OCI-LY1 (cell line): ENCODE measurements around the gene LONRF3.

ENCODE experiments used
- H2AFZ ChIP-seq: fragments of 200-600 bp; sonication (generic), shearing (Covaris generic); 2 replicates; pipeline ENCODE4 v1.6.0; 2014; ENCODE audit warnings: antibody characterized with exemption, mild to moderate bottlenecking, low read length
- H3F3A ChIP-seq: fragments of 200-600 bp; sonication (generic), shearing (Covaris generic); 2 replicates; pipeline ENCODE4 v1.6.0; 2014; ENCODE audit warnings: mild to moderate bottlenecking, antibody characterized with exemption, low read length, moderate library complexity; ENCODE audit not compliant: insufficient read depth
- H3K27ac ChIP-seq: fragments of 200-600 bp; sonication (generic); 2 replicates; pipeline ENCODE4 v1.5.1; 2014; ENCODE audit warnings: low read length, mixed run types, mild to moderate bottlenecking, low read depth; ENCODE audit not compliant: poor library complexity, severe bottlenecking
- H3K27me3 ChIP-seq: fragments of 200-600 bp; sonication (generic); 2 replicates; pipeline ENCODE4 v1.6.0; 2014; ENCODE audit warnings: antibody characterized with exemption, mild to moderate bottlenecking, low read length, moderate library complexity; ENCODE audit not compliant: insufficient read depth
- H3K36me3 ChIP-seq: fragments of 200-600 bp; sonication (generic); 2 replicates; pipeline ENCODE4 v1.6.1; 2014; ENCODE audit warnings: mild to moderate bottlenecking, antibody characterized with exemption, low read length, moderate library complexity, mixed read lengths; ENCODE audit not compliant: insufficient read depth
- H3K4me1 ChIP-seq: fragments of 200-600 bp; sonication (generic); 2 replicates; pipeline ENCODE4 v1.5.1; 2014; ENCODE audit warnings: mild to moderate bottlenecking, low read length, moderate library complexity; ENCODE audit not compliant: insufficient read depth, severe bottlenecking
- H3K4me2 ChIP-seq: fragments of 200-600 bp; sonication (generic), shearing (Covaris generic); 2 replicates; pipeline ENCODE4 v1.6.1; 2014; ENCODE audit warnings: low read length
- H3K4me3 ChIP-seq: fragments of 200-600 bp; sonication (generic); 2 replicates; pipeline ENCODE4 v1.5.1; 2014; ENCODE audit warnings: low read length, low read depth, mild to moderate bottlenecking, mixed read lengths; ENCODE audit not compliant: poor library complexity, severe bottlenecking
- H3K79me2 ChIP-seq: fragments of 200-600 bp; shearing (Covaris generic); 2 replicates; pipeline ENCODE4 v1.6.1; 2016; ENCODE audit warnings: mixed run types, low read length, mixed read lengths; ENCODE audit not compliant: insufficient read depth
- H3K9ac ChIP-seq: fragments of 200-600 bp; sonication (generic), shearing (Covaris generic); 2 replicates; pipeline ENCODE4 v1.6.1; 2014; ENCODE audit warnings: mild to moderate bottlenecking, low read length, mixed read lengths
- H3K9me2 ChIP-seq: fragments of 200-600 bp; sonication (generic), shearing (Covaris generic); 2 replicates; pipeline ENCODE4 v1.6.1; 2014; ENCODE audit warnings: low read depth, mild to moderate bottlenecking, low read length, mixed read lengths
- H3K9me3 ChIP-seq: fragments of 200-600 bp; shearing (Covaris generic); 2 replicates; pipeline ENCODE4 v1.6.1; 2014; ENCODE audit warnings: low read length, mixed read lengths
- H4K20me1 ChIP-seq: fragments of 200-600 bp; sonication (generic), shearing (Covaris generic); 2 replicates; pipeline ENCODE4 v1.6.0; 2016; ENCODE audit warnings: mild to moderate bottlenecking, low read length; ENCODE audit not compliant: insufficient read depth
- CTCF ChIP-seq: fragments of 200-600 bp; sonication (generic), shearing (Covaris generic); IDR thresholded peaks from 2 replicates; pipeline ENCODE4 v1.5.1; 2017; ENCODE audit warnings: mild to moderate bottlenecking, antibody characterized with exemption, low read length, moderate library complexity, mixed read lengths
- EZH2 ChIP-seq: fragments of 200-600 bp; sonication (generic), shearing (Covaris generic); IDR thresholded peaks from 2 replicates; pipeline ENCODE4 v1.8.0; 2017; ENCODE audit warnings: borderline replicate concordance, mixed run types, mild to moderate bottlenecking, antibody characterized with exemption, low read length, moderate library complexity, mixed read lengths

LONRF3 gene

GRCh38 chrX:118941147-118941546 is 33.3 kb upstream of the LONRF3 start:
- Histone ChIP-seq H4K20me1 (no peaks in the 10 kb centered on the region), H3K9ac (no peak overlapping the region), H3F3A (no peaks in the 10 kb centered on the region), H3K4me3 (no peak overlapping the region), H3K79me2 (no peaks in the 10 kb centered on the region), H3K27me3 (no peaks in the 10 kb centered on the region), H2AFZ (no peak overlapping the region), H3K4me2 (no peak overlapping the region), H3K36me3 (no peaks in the 10 kb centered on the region), H3K27ac (no peak overlapping the region), H3K9me3 (no peaks in the 10 kb centered on the region), H3K9me2 (no peaks in the 10 kb centered on the region), H3K4me1 (no peaks in the 10 kb centered on the region)
- TF ChIP-seq CTCF (no peak), EZH2 (no peak)

GRCh38 chrX:118943102-118943501 is 31.3 kb upstream of the LONRF3 start:
- no peak overlapping the region for H2AFZ ChIP-seq
- no peaks in the 10 kb centered on the region for H3K27me3 ChIP-seq
- H4K20me1 ChIP-seq, result no peaks in the 10 kb centered on the region
- no peaks in the 10 kb centered on the region for H3K79me2 ChIP-seq
- no peaks in the 10 kb centered on the region for H3K9me3 ChIP-seq
- TF ChIP-seq EZH2, result no peak
- TF ChIP-seq CTCF, result no peak
- H3K27ac ChIP-seq, result no peak overlapping the region
- H3K36me3 ChIP-seq, result no peaks in the 10 kb centered on the region
- H3K4me1 ChIP-seq, result no peaks in the 10 kb centered on the region
- H3F3A ChIP-seq, result no peaks in the 10 kb centered on the region
- H3K9ac ChIP-seq, result no peak overlapping the region
- H3K4me2 ChIP-seq, result no peak overlapping the region
- H3K9me2 ChIP-seq, result no peaks in the 10 kb centered on the region
- H3K4me3 ChIP-seq, result no peak overlapping the region

- Histone ChIP-seq H3K9me3 (no peaks in the 10 kb centered on the region), H3K4me2 (no peak overlapping the region), H3K4me3 (no peak overlapping the region), H3K36me3 (no peaks in the 10 kb centered on the region), H3K9me2 (no peaks in the 10 kb centered on the region), H4K20me1 (no peaks in the 10 kb centered on the region), H3K79me2 (no peaks in the 10 kb centered on the region), H3F3A (no peaks in the 10 kb centered on the region), H3K9ac (no peak overlapping the region), H3K4me1 (no peaks in the 10 kb centered on the region), H3K27me3 (no peaks in the 10 kb centered on the region), H2AFZ (no peak overlapping the region), H3K27ac (no peak overlapping the region)
- TF ChIP-seq EZH2 (no peak), CTCF (no peak)
Measured at GRCh38 chrX:118945921-118946320, 28.5 kb upstream of the LONRF3 start.
